HepG2 (cell line): ENCODE data around the gene C1orf21. TPM values are rescaled to one million over a fixed set of nuclear protein-coding genes. Genes with fewer than 3 reads are reported as not detected.

Experiments used
- ATAC-seq: fragments of 200-7000 bp; cut with Tn5 transposase; 3 replicates; pipeline ENCODE4 v1.9.1; 2020; ENCODE audit warnings: mild to moderate bottlenecking, moderate library complexity
- BruUV-seq: library from RNA; stranded (reverse); fragments of 400-500 nt; replicated peaks from 2 replicates; lab custom pipeline; 2021; lab: Mats Ljungman, UMichigan
- CTCF ChIA-PET: fragments of 300-600 bp; formaldehyde crosslinking; extraction: SDS; loops from one replicate; lab custom pipeline; 2021; ENCODE audit warnings: low total read pairs, inconsistent platforms, low intra/inter-chr PET ratio; lab: Yijun Ruan, JAX
- POLR2A ChIA-PET: fragments of 350-600 bp; sonication (Branson Sonifier 250); formaldehyde crosslinking; loops from one replicate; lab custom pipeline; 2020; ENCODE audit warnings: antibody characterized with exemption, inconsistent platforms; lab: Yijun Ruan, JAX
- DNase-seq: peaks from one replicate; pipeline ENCODE4 v3.0.0-alpha.2; 2015; ENCODE audit warnings: low spot score
- FAIRE-seq: peaks from 3 replicates; lab custom pipeline; 2011; peaks lifted over from hg19 to GRCh38; lab: Jason Lieb, UNC
- H2AFZ ChIP-seq: one replicate; pipeline ENCODE4 v1.6.1; 2011; ENCODE audit warnings: low read length, inconsistent platforms
- H3K27ac ChIP-seq: fragments of 300-600 bp; 3 replicates; pipeline ENCODE4 v1.8.0; 2011; ENCODE audit warnings: mixed run types, mild to moderate bottlenecking, mixed read lengths, low read length, inconsistent platforms; ENCODE audit not compliant: insufficient read depth; ENCODE audit errors: extremely low read length
- H3K27me3 ChIP-seq, 2 experiments: fragments of 200-600 bp in 1 of 2; 2 replicates in 1 of 2; 3 replicates in 1 of 2; pipeline versions ENCODE4 v1.6.0 to v1.8.0; 2011; ENCODE audit warnings: low read length in 2 of 2, mild to moderate bottlenecking in 2 of 2, moderate library complexity in 2 of 2, inconsistent platforms in 1 of 2; ENCODE audit not compliant: insufficient read depth in 2 of 2, control insufficient read depth in 1 of 2
- H3K36me3 ChIP-seq, 2 experiments: fragments of 200-600 bp in 1 of 2; replicated peaks in 1 of 2; 2 replicates in 1 of 2; 3 replicates in 1 of 2; pipeline versions ENCODE4 v1.5.1 to v1.8.0; 2011; ENCODE audit warnings: low read length in 2 of 2, inconsistent platforms in 1 of 2; ENCODE audit not compliant: insufficient read depth in 2 of 2, control insufficient read depth in 1 of 2
- H3K4me1 ChIP-seq: 2 replicates; pipeline ENCODE4 v1.5.1; 2012; ENCODE audit warnings: low read length, inconsistent platforms; ENCODE audit not compliant: insufficient read depth
- H3K4me2 ChIP-seq: 2 replicates; pipeline ENCODE4 v1.6.0; 2011; ENCODE audit warnings: low read depth, low read length, inconsistent platforms
- H3K4me3 ChIP-seq, 3 experiments: fragments of 200-600 bp in 1 of 3; sonication (generic), shearing (Covaris generic) in 1 of 3; replicated peaks in 1 of 3; 2 replicates each; pipeline ENCODE4 v1.5.1; 2011 to 2016; ENCODE audit warnings: low read length in 3 of 3, inconsistent platforms in 2 of 3, low read depth in 2 of 3, mild to moderate bottlenecking in 2 of 3, control low read depth in 1 of 3, mixed read lengths in 1 of 3; ENCODE audit not compliant: insufficient read depth in 1 of 3
- H3K79me2 ChIP-seq: one replicate; pipeline ENCODE4 v1.6.1; 2011; ENCODE audit warnings: low read length, inconsistent platforms; ENCODE audit not compliant: insufficient read depth
- H3K9ac ChIP-seq: 2 replicates; pipeline ENCODE4 v1.6.0; 2011; ENCODE audit warnings: mild to moderate bottlenecking, low read depth, low read length, inconsistent platforms; ENCODE audit not compliant: insufficient read depth
- H3K9me3 ChIP-seq: 2 replicates; pipeline ENCODE4 v1.5.1; 2012; ENCODE audit warnings: mild to moderate bottlenecking, low read length
- H4K20me1 ChIP-seq: 2 replicates; pipeline ENCODE4 v1.6.0; 2011; ENCODE audit warnings: inconsistent platforms, mild to moderate bottlenecking, low read length, moderate library complexity; ENCODE audit not compliant: insufficient read depth
- GABPB1 ChIP-seq: IDR thresholded peaks from 2 replicates; pipeline ENCODE4 v1.6.1; 2016; ENCODE audit warnings: mild to moderate bottlenecking, missing genetic modification reagents, moderate library complexity, missing compliant biosample characterization
- GATAD1 ChIP-seq: IDR thresholded peaks from 2 replicates; pipeline ENCODE4 v1.6.1; 2016; ENCODE audit warnings: missing genetic modification reagents, missing compliant biosample characterization
- KLF11 ChIP-seq: IDR thresholded peaks from 2 replicates; pipeline ENCODE4 v1.6.1; 2016; ENCODE audit warnings: missing compliant biosample characterization
- RFXAP ChIP-seq: sonication (generic); formaldehyde crosslinking; IDR thresholded peaks from 2 replicates; pipeline ENCODE4 v1.4.0; 2020; ENCODE audit warnings: missing genetic modification reagents, borderline replicate concordance
- U2AF2 ChIP-seq: fragments of 200-400 bp; formaldehyde crosslinking; IDR thresholded peaks from 2 replicates; pipeline ENCODE4 v1.6.1; 2017; ENCODE audit warnings: low read depth, mild to moderate bottlenecking, low read length
- ZFP1 ChIP-seq: IDR thresholded peaks from 2 replicates; pipeline ENCODE4 v1.6.1; 2016
- ZNF343 ChIP-seq: sonication (generic); formaldehyde crosslinking; IDR thresholded peaks from 2 replicates; pipeline ENCODE4 v1.4.0; 2020; ENCODE audit warnings: mild to moderate bottlenecking, missing genetic modification reagents
- ZNF713 ChIP-seq: sonication (generic); formaldehyde crosslinking; IDR thresholded peaks from 2 replicates; pipeline ENCODE4 v1.4.0; 2020; ENCODE audit warnings: mild to moderate bottlenecking, missing genetic modification reagents
- WGBS: methylation state at CpG from one replicate; pipeline ENCODE4 v1.1.6; 2017; ENCODE audit warnings: low lambda C conversion rate; 5-methylcytosine and 5-hydroxymethylcytosine counted together
- in situ Hi-C: cut with HindIII; loops from 2 replicates; pipeline ENCODE4 v1.10.0; 2017; ENCODE audit warnings: low pct_unique_long_range_greater_than_20kb; ENCODE audit not compliant: extremely low pct_ligation_motif_present
- intact Hi-C: fragments of 100-400 bp; cut with micrococcal nuclease; formaldehyde crosslinking; loops from one replicate; pipeline ENCODE4 v1.10.0; 2022; ENCODE audit not compliant: unreplicated experiment
- polyA plus RNA-seq, 8 experiments: library from polyadenylated mRNA; depleted of rRNA in 3 of 8; stranded (reverse) in 7 of 8; unstranded in 1 of 8; fragments of >200 nt; fragmentation: Illumina TruSeq in 4 of 8; extraction: Trizol in 4 of 8; gene quantifications; 2 replicates each; pipeline versions ENCODE4 v1.2.1 to v1.2.3, GENCODE V29; 2011 to 2016; ENCODE audit warnings: low read depth in 4 of 8, missing spikeins in 1 of 8, mixed read lengths in 1 of 8; ENCODE audit not compliant: insufficient read depth in 1 of 8
- total RNA-seq, 5 experiments: library from RNA; depleted of rRNA; stranded (reverse); fragments of >200 nt; fragmentation: Illumina TruSeq; extraction: Trizol; gene quantifications; 2 replicates each; pipeline ENCODE4 v1.2.3, GENCODE V29; 2016; ENCODE audit warnings: low read depth in 1 of 5
- TF ChIP-seq, protein P1 (sequence below): sonication (generic); formaldehyde crosslinking; IDR thresholded peaks from 2 replicates; pipeline ENCODE4 v1.4.0; 2020; ENCODE audit warnings: missing genetic modification reagents, borderline replicate concordance
- TF ChIP-seq, protein P2 (sequence below): sonication (generic); formaldehyde crosslinking; IDR thresholded peaks from 2 replicates; pipeline ENCODE4 v1.4.0; 2020; ENCODE audit warnings: missing genetic modification reagents
- TF ChIP-seq, protein P3 (sequence below): sonication (generic); formaldehyde crosslinking; IDR thresholded peaks from 2 replicates; pipeline ENCODE4 v1.5.1; 2020; ENCODE audit warnings: mild to moderate bottlenecking, moderate library complexity, missing genetic modification reagents

The C1orf21 gene
- total and polyA plus RNA-seq, 2 of the 13 experiments (the other 11 are each of a cell fraction or from before 2014, with no cell fraction given): not detected

DNA sequence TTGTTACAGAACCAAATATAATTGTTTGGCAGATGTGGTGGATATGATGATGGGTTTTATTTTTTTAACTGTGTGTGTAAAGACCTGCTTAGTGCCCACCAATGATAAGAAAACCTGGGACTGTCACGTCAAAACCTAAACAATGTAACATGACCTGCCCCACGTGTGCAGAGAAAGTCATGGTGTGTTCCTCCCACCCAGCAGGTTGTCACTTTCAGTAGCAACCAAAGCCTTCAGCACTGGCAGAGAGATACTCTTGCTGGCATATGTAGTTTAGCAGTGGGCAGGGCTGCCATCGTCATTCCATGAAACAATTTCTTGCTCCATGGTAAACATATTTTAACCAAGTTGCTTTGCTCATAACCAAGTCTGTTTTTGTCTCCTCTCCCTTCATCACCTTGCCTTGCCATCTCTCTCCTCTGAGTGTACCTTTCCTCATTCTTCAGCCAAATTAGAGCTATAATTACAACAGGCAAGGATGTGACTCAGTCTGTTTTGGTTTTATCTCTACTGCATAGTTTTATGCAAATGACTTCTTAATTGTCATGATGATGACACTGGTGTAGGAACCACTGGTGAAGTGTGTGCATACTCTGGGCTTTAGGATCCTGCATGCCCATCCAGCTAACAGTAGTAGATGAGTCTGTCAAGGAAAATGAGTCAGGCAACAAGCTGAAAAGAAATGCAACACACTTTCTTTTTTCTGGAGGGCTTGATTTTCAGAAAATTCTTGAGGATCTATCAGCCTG is 217.5 kb downstream of the C1orf21 start (continued):
- TF ChIP-seq, protein P1, sequence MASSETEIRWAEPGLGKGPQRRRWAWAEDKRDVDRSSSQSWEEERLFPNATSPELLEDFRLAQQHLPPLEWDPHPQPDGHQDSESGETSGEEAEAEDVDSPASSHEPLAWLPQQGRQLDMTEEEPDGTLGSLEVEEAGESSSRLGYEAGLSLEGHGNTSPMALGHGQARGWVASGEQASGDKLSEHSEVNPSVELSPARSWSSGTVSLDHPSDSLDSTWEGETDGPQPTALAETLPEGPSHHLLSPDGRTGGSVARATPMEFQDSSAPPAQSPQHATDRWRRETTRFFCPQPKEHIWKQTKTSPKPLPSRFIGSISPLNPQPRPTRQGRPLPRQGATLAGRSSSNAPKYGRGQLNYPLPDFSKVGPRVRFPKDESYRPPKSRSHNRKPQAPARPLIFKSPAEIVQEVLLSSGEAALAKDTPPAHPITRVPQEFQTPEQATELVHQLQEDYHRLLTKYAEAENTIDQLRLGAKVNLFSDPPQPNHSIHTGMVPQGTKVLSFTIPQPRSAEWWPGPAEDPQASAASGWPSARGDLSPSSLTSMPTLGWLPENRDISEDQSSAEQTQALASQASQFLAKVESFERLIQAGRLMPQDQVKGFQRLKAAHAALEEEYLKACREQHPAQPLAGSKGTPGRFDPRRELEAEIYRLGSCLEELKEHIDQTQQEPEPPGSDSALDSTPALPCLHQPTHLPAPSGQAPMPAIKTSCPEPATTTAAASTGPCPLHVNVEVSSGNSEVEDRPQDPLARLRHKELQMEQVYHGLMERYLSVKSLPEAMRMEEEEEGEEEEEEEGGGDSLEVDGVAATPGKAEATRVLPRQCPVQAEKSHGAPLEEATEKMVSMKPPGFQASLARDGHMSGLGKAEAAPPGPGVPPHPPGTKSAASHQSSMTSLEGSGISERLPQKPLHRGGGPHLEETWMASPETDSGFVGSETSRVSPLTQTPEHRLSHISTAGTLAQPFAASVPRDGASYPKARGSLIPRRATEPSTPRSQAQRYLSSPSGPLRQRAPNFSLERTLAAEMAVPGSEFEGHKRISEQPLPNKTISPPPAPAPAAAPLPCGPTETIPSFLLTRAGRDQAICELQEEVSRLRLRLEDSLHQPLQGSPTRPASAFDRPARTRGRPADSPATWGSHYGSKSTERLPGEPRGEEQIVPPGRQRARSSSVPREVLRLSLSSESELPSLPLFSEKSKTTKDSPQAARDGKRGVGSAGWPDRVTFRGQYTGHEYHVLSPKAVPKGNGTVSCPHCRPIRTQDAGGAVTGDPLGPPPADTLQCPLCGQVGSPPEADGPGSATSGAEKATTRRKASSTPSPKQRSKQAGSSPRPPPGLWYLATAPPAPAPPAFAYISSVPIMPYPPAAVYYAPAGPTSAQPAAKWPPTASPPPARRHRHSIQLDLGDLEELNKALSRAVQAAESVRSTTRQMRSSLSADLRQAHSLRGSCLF (CRISPR knock-in tag): no peak
- TF ChIP-seq, protein P2, sequence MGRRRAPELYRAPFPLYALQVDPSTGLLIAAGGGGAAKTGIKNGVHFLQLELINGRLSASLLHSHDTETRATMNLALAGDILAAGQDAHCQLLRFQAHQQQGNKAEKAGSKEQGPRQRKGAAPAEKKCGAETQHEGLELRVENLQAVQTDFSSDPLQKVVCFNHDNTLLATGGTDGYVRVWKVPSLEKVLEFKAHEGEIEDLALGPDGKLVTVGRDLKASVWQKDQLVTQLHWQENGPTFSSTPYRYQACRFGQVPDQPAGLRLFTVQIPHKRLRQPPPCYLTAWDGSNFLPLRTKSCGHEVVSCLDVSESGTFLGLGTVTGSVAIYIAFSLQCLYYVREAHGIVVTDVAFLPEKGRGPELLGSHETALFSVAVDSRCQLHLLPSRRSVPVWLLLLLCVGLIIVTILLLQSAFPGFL (CRISPR knock-in tag): no peak
- no peak for TF ChIP-seq KLF11 (CRISPR knock-in tag)

DNA sequence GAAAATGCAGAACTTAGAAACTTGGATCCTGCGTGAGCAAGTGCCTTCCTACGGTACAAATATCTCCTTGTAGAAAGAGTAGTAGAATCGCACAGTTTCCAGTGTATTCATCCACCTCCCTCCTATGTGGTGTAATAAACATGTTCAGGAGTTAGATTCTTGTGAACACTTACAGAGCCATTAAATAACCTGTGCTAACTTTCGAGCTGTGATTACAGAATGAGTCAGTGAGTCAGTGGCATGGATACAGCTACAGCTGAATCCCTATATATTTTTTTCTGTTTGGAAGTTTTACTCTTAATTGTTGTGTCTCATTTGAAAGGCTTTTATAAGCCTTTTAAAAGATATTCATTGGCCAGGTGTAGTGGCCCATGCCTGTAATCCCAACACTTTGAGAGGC is 219.1 kb downstream of the C1orf21 start:
- WGBS: 10% methylated on average over 4 of the region's 4 CpGs

More for the DNA sequence above, 219.1 kb downstream of the C1orf21 start:
- BruUV-seq: no TSS peak
- no peak overlapping the region for H3K27ac ChIP-seq
- H3K4me1 ChIP-seq: no peaks in the 10 kb centered on the region
- ChIA-PET POLR2A (no interaction called here), CTCF (no interaction called here)
- no peak overlapping the region for H2AFZ ChIP-seq
- TF ChIP-seq GATAD1 (CRISPR knock-in tag): no peak
- TF ChIP-seq ZNF343 (CRISPR knock-in tag): no peak
- no peak for TF ChIP-seq GABPB1 (CRISPR knock-in tag)
- TF ChIP-seq RFXAP (CRISPR knock-in tag): no peak
- no peak for TF ChIP-seq ZNF713
- TF ChIP-seq, protein P3, sequence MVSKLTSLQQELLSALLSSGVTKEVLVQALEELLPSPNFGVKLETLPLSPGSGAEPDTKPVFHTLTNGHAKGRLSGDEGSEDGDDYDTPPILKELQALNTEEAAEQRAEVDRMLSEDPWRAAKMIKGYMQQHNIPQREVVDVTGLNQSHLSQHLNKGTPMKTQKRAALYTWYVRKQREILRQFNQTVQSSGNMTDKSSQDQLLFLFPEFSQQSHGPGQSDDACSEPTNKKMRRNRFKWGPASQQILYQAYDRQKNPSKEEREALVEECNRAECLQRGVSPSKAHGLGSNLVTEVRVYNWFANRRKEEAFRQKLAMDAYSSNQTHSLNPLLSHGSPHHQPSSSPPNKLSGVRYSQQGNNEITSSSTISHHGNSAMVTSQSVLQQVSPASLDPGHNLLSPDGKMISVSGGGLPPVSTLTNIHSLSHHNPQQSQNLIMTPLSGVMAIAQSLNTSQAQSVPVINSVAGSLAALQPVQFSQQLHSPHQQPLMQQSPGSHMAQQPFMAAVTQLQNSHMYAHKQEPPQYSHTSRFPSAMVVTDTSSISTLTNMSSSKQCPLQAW (CRISPR knock-in tag): no peak
- no peak for TF ChIP-seq U2AF2
- no peak for TF ChIP-seq ZFP1 (CRISPR knock-in tag)
- H3K9ac ChIP-seq: no peak overlapping the region
- H3K36me3 ChIP-seq: no peaks in the 10 kb centered on the region
- H3K4me2 ChIP-seq: no peak overlapping the region
- H3K79me2 ChIP-seq: no peaks in the 10 kb centered on the region
- no peak overlapping the region for H3K4me3 ChIP-seq
- in situ Hi-C loops: no loop called here
- ATAC-seq: no peak
- FAIRE-seq: no peak
- H3K9me3 ChIP-seq: no peaks in the 10 kb centered on the region
- DNase-seq: no peak
- no peaks in the 10 kb centered on the region for H3K27me3 ChIP-seq
- intact Hi-C loops: no loop called here
- no peaks in the 10 kb centered on the region for H4K20me1 ChIP-seq
